NCI-H2029 treated with DMSO at 0.1 percent for 48 hours (cell line): ENCODE measurements around the gene ANKRD53.
"Not testable (repeated sequence)": the region's sequence is repeated elsewhere in the genome, so short reads cannot be mapped to it uniquely, and the experiment has no call there.

Experiments
- DNase-seq: peaks from one replicate; lab custom pipeline; 2025; lab: John Stamatoyannopoulos, UW

The ANKRD53 gene

DNA sequence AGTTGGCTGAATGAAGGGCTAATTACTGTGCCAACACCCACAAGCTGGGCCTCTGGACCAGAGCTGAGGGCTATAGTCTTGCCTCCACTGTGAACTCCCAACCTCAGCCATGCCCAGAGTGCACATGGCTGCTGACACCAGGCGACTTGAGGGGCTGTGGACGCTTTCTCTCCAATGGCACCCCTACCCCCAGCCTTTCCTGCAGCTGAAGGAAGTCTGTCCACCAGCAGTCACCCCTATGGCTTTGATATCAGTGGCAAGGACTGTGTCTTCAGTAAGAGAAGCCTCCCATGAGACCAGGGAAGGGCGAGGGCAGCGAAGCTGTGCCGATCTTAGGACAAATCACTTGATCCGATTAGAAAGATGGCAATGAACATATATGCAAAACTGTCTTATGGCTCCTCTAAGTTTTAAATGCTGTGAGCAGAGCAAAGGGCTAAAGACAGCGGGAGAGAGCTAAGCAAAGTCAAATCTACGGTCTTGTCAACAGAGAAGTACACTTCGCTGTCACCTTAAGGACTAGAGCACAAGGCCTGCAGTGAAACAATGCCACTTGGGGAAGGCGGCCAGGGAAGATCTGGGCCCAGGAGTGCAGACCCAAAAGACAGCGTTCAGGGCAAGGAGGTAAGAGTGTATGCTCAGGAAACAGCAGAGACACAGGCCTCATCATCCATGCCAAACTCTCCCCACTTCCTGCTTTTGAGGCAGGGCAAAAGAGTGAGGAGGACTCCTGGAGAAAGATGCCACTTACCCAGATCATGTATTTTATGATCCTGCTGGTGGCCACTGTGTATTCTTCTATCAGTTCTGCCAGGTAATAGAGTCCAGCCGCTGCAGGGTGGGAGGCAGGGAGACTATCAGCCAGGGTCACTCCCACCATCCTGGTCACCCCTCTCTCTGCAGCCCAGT lies 14.8 kb downstream of the ANKRD53 start:
- DNase-seq, result no peak

DNA sequence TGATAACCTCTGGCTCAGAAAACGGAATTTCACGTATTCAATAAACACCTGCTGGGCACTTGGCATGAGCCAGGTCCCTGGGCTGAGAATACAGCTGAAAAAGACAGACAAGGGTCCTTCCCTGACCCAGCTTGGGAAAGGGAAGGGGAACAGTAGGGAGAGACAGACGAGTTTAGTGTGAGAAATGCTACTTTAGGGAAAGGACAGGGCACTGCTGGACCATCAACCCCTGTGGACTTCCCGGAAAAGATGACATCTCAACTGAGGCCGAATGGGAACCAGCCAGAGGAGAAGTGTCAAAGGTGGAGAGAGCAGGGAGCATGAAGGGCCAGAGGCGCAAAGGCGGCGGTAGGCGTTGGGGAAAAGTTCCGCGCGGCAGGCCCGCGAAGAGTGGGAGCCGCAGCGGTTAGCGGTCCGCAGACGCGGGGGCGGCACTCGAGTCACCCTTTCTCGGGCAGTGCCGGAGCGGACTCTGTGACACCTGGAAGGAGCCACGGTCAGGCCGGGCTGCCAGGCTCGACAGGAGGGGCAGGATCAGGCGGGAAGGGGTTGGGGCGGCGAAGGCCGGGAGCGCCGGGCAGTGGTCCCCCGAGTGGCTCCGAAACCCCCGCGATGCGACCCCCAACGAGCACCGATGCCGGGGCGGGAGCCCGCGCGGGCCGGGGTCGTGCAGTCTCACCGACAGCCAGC lies 15.7 kb downstream of the ANKRD53 start:
- DNase-seq, result no peak

DNA sequence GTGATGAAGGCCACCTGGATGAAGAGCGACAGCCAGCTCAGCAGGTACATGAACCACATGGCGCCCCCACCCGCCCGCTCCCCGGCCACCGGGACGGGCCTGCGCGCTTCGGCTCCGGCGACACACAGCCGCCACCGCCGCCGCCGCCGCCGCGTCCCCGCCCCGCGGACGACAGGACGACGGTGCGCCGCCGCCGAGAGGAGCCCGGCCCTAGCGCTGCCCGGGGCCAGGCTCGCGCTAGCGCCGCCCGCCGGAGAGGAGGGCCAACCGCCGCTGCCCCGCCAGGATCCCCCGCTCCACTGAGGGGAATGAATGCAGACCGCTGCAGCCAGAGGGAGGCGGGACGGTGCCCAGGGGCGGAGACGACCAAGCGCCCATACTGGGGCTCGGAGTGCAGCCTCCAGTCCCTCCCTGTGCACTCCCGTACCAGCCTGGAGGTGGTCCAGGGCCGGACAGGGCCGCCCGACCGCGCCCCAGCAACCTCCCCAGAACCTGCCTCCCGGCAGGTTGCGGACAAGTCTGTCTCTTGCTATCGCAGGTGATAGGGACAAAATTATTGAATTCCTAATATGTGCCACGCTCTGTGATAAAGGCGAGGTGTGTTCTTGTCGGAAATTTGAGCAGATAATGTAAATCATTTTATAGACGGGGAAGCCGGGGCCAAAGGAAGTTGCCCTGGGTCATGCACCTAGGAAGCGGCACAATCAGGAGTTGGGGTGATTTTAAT lies 16.4 kb downstream of the ANKRD53 start, which contains the start of gene TEX261:
Gene TEX261 (minus strand): TSS at position 175 of the 727 bp plus-strand sequence. CDS start 116 bp downstream, at position 59.
- peak; percentile 21 for DNase-seq

DNA sequence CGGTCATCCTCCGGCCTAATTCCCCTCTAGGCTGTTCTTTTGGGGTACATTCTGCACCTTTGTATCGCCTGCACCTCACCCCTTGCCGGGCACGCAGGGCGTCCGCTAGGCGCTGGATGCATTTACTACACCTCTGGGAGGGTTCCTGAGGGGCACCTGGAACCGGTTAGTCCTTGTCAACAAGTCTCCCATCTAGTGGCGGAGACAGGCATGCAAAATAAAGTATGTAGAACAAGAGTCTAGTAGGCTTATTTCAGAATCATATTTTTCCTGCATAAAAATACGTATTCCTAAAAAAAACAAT lies 16.9 kb downstream of the ANKRD53 start:
- no peak for DNase-seq

DNA sequence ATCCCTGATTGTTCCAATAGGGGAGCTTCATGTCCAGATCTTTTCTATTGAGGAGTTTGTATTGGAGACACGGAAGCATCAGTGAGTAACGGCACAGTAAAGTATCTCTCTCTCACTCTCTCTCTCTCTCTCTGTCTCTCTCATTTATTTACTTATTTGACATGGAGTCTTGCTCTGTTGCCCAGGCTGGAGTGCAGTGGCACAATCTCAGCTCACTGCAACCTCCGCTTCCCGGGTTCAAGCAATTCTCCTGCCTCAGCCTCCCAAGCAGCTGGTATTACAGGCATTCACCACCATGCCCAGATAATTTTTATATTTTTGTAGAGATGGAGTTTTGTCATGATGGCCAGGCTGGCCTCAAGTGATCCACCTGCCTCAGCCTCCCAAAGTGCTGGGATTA lies 20.5 kb downstream of the ANKRD53 start:
- DNase-seq, result not testable (repeated sequence)

DNA sequence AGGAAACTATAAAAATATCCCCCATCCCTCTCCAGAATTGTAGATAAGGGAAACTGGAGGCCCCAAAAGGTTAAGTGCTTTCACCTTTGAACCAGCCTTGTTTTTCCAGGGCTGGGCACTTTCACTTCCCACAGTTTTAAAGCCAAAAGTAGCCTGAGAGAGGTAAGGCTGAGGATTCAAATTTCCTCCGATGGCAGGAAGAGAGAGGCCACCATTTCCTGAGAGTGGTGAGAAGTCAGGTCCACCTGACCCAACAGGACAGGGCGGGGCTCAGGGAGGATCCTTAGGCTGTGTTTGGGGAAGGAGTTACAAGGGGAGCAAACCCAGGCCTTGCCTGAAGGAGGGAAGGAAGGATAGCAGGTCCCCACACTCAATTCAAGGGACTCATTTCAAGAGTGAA lies 20.9 kb downstream of the ANKRD53 start:
- no peak for DNase-seq

DNA sequence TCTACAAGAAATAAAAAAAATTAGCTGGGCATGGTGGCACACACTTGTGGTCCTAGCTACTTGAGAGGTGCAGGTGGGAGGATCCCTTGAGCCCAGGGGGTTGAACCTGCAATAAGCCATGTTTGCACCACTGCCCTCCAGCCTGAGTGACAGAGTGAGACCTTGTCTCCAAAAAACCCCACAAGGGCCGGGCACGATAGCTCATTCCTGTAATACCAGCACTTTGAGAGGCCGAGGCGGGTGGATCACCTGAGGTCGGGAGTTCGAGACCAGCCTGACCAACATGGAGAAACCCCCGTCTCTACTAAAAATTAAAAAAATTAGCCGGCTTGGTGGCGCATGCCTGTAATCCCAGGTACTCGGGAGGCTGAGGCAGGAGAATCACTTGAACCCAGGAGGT lies 21.5 kb downstream of the ANKRD53 start:
- DNase-seq, result not testable (repeated sequence)

DNA sequence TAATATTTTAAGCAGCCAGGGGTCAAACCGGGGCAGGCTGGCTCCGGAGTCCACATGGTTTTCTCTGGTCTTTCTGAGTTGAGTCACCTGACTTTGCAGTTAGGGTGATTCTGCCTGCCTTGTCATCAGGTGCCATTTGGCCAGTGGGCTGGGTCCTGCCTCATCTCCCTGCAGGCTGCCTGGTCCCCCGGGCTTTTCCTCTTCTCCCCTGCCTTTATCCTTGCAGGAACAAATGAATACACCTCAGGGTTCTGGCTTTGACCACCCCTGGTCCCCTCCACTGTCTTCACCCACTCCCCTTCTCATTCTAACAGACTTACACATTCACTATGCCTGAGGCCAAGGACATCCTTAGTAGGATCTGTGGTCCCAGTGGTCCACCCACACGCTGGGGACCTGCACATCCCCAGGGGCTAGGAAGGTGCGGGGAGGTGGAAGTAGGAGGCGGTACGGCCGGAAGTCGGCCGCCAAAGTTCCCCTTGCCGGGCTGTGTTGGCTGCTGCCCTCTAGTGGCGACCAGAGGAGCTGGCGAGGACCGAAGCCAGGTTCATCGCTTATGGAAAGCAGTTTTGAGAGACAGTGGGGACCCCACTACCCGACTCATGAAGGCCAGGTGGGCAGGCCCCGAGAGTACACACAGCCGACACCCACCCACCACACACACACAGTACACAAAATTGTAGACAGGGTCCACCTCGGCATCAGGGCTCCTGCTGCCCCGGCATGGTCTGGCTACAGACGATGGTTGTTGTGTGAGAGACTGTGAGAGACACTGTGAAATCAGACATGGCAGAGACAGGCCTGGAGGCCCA lies 22.6 kb downstream of the ANKRD53 start:
- peak; percentile 12 for DNase-seq

DNA sequence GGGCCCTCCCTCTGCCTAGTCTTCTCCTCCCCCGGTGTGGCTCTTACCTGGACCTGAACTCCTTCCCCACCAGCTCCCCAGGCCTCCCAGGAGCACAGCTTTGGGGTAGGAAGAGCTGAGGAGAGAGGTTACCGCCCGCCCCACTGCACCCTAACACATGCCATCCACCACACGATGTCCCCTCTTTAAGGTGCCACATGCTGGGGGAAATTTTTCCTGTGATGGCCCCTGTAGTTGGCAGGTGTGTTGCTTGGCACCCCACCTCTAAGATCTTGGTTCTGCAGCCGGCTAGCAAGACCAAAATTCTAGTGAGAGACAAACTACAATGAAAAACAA lies 23.1 kb downstream of the ANKRD53 start:
- no peak for DNase-seq

DNA sequence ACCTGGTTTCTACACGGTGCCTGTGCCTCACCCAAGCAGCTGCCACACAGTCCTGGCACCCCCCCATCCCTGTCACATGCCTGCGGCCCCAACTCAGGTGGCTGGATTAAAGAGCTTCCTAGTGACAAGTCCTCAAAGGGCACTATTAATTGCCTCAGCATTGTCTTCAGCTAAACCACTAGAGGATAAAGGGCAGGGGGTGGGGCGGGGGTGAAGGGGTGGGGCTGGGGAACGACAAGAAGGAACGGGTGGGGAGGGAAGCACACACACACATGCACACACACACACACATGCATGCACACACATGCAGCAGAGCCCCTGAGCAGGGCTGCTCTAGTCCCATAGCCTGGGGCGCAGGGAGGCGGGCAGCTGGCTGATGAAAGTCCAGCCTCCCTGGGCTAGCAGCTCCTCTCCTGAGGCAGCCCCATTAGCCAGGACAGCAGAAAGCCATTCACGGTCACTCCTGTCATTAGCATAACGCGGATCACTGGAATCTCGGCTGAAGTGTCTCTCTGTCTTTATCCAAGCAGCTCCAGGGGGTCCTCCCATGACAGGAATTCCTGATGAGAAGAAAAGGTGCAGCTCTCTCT lies 23.6 kb downstream of the ANKRD53 start:
- DNase-seq, result no peak

DNA sequence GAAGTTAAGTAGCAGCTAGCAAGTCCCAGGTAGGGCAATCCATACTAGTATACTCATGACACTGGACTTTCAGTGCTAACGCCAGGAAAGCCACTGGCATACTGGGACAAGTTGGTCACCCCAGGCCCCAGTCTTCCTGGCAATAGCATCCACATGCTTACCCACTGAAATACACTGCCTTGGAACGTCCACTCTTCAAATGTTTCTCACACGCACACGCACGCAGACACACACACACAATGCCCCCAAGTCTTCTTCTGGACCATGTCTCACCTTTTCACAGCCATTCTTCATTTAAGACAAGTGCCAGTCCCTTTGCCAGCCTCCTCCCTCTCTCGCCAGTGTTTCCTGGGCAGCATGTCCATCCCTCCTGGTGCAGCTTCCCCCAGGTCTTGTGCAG lies 25.0 kb downstream of the ANKRD53 start:
- DNase-seq, result no peak

DNA sequence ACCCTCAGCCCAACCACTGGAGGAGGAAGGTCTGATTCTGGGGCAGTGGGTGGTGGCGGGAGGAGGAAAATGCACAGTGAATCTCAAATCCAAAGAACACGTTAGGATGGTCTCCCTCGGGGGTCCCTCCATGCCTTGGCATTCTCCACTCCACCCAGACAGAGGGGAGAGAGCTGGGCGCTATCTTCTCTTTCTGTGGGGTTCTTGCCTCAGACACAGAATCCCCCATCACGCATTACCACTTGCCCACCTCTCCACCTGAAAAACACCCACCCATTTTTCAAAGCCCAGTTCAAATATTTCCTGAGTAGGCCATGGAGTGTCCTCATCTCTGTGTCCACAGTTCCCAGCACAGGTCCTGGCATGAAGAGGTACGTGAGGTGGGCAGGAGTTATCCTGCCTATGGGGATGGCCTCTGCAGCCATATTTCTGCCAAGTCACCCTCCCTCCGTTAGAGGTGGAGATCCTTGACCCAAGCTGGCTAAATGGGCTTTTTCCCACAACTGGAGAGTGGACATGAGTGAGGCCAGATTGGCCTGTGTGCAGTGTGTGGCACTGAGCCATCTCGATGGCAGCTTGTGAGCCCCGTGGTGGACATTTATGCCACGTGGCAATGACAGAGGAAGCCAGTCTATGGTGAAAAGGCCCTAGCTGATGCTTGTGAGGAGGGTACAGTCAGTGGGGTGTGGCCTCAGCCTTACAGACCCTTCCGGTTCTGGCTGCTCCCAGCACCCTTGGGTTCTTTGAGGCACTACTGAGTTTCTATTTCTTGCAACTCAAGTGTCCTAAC lies 25.7 kb downstream of the ANKRD53 start:
- no peak for DNase-seq

DNA sequence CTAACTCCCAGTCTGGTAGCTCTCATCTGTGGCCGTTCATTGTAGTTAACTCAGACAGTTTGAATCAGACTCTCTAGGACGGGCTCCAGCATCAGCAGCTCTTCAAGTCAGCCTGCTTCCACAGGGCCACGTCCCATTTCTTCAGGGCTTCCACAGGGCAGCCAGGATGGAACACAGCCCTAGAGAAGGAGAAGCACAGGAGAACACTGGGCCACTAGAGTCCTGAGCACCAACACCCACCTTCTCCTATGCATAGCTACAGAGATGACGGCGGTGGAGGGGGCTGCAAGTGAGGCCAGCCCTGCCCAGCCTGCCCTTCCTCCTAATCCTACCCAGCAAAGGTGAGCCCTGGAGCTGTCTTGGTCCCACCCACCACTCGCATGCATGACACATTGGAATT lies 26.4 kb downstream of the ANKRD53 start:
- no peak for DNase-seq

DNA sequence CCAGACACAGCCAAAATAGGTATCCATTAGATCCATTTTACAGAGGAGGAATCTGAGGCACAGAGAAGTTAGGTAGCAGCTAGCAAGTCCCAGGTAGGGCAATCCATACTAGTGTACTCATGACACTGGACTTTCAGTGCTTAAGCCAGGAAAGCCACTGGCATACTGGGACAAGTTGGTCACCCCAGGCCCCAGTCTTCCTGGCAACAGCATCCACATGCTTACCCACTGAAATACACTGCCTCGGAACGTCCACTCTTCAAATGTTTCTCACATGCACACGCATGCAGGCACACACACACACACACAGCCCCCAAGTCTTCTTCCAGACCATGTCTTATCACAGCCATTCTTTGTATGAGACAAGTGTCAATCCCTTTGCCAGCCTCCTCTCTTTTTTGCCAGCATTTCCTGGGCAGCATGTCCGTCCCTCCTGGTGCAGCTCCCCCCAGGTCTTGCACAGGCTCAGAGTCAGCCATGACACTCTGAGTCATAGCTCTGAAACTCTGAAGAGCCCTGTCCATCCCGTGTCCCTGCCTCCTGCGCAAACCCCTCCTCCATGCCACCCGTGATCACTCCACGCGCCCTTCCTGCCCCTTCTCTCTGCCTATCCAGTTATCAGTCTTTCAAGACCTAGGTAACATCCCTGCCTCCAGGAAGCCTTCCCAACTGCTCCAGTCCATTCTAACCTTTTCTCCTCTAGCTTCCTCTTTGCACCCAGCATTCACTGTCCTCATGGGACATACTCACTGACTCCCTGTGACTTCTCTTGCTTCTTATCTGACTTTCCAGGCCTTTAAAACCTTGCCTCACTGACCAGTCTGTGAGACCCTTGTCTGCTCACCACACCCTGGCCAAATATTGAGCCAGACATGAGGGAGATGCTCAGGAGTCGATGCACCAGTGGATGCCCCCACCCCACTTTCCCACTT lies 27.1 kb downstream of the ANKRD53 start:
- no peak for DNase-seq

DNA sequence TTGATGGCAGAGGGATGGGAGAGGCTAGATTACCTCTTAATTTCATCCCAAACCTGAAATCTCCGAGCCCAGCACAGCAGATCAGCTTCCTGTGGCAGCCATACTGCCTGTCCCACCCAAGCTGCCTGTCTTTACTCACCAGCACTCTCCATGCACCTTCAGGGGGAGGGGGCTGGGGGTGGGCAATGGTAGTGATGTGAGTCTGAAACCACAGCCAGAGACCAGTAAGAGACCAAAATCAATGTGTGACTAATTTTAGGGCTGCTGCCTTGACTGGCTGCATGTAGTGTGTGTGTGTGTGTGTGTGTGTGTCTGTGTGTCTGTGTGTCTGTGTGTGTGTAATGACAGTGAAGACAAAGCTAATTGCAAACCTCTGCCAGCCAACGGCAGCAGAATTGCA lies 27.9 kb downstream of the ANKRD53 start:
- no peak for DNase-seq

DNA sequence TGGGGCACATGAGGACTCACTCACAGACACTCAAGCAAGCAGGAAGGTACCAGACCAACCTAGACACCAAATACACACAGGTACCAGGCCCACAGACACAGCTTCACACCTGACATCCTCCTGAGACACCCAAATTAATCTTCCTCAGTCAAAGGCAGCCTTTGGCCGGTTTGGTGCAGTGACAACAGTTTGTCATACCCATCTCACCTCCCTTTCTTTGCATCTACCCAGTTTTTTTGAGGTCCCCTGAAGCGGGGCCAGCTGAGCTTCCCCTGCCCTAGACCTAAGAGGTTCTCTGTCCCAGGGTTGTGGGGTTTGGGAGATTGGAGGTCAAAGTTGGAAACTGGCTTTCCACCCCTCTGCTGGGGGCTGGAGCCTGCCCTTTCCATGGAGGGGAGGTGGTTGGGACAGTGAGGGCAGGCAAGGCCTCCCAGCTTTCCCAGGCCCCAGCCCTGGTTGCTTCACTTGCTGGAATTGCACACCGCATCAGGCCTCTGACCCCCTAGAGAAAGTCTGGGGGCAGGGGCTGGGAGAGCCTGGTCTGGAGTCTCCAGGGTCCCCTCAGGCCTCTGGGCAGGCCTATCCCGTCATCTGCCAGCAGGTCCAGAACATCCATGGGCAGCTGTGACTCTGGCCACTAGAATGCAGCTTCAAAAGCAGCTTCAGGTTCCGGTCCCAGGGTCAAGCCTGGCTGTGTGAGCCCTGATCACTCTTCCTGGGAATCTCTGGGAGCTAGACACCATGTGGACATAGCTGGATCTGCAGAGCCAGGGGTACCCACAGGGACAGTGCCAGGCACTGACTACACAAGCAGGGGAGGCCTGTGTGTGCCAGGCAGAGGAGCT lies 28.7 kb downstream of the ANKRD53 start:
- DNase-seq, result no peak

DNA sequence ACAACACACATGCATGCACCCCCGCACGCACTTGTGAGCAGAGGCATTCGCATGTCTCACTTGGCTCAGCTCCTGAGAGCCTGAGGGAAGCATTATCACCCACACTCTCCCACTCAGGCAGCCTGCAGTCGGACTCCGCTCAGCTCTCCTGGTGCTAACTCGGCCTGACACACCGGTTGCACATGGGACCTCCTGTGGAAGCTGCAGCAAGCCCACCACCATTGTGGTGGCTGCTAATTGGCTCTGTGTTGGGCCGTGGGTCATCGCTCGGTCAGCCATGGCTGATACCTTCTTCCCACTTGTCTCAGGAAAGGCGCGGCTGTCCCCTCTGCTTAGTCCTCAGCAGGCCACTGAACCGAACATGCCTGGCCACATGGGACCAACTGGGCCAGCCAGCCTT lies 29.9 kb downstream of the ANKRD53 start:
- DNase-seq, result no peak

DNA sequence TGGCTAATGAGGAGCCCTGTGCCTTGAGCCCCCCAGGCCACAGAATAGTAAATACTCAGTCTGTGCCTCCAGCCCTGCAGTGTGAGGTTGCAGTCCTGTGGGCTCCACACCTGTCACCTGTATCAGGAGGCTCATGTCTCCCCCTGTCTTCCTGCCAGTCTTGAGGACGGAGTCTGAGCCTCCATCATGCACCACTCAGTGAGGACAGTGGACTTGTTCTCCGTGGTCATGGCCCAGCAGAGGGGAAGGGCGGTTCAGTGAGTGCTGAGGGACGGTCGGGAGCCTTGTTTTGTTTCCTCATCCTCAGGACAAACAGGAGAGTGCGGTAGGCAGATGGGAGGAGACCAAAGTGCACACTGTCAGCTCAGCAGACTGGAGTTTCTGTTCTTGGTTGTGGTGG lies 33.4 kb downstream of the ANKRD53 start:
- DNase-seq, result not testable (repeated sequence)

DNA sequence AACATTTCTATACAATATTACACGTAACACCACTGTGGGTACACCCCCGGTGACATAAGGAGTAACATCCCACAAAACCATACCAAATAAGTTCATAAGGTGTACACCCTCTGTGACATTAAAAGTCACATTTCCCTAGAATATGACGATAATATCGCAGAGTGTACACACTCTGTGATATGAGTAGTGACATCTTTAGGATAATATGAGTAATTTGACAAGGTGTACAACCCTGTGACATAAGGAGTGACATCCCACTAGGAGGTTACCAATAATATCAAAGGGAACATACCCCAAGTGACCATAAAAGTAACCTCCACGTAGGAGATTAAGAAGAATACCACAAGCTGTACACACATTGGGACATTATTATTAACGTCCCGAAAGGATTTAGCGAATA lies 40.2 kb downstream of the ANKRD53 start:
- DNase-seq, result no peak
